ENCODE measurements around the gene CFAP47. TPM values are rescaled to one million over a fixed set of nuclear protein-coding genes. Genes with fewer than 3 reads are reported as not detected.

CFAP47 gene
- total and polyA plus RNA-seq, 2 donors (not counting 3 experiments of a cell fraction or from before 2014, with no cell fraction given), result not detected

DNA sequence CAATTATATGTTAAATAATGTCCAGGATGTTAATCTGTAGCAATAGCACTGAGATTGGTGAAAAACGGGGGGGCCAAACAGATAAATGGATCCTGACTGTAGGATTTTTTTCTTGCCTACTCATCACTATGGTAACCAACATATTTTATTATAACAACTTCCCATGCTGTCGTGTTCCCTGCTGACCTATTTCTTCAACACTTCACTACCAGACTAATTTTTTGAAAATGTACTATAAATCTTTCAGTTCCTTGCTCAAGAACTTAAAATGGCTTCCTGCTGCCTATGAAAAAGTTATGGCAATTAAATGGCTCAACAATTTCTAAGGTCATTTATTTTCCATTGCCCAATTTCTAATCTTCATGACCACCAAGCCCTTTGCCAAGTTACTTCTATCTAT is 38.9 kb upstream of the CFAP47 start:
- Histone ChIP-seq H3K27ac (ENCODE audit: insufficient read depth, low read depth, low read length) (no peak overlapping the region), H3K4me3 (replicated peaks in 1 of 3; ENCODE audit: insufficient read depth in 1 of 3, low read depth in 1 of 3, low read length in 3 of 3) (no peak overlapping the region), H3K4me2 (ENCODE audit: insufficient read depth, low read length) (no peak overlapping the region), H2AFZ (ENCODE audit: low read depth, low read length) (no peak overlapping the region), H3K27me3 (ENCODE audit: control insufficient read depth in 2 of 2, insufficient read depth in 2 of 2, low read length in 2 of 2) (no peaks in the 10 kb centered on the region), H3K9ac (replicated peaks; ENCODE audit: extremely low read depth, insufficient read depth, low read length) (no peak overlapping the region), H3K36me3 (ENCODE audit: control insufficient read depth in 2 of 2, extremely low read depth in 1 of 2, insufficient read depth in 2 of 2, low read length in 2 of 2) (no peaks in the 10 kb centered on the region), H3K9me3 (replicated peaks; ENCODE audit: control insufficient read depth, insufficient read depth, low read length) (no peaks in the 10 kb centered on the region), H3K4me1 (ENCODE audit: control insufficient read depth, extremely low read depth, insufficient read depth, low read length) (no peaks in the 10 kb centered on the region), H3K79me2 (ENCODE audit: control insufficient read depth, insufficient read depth, low read length) (no peaks in the 10 kb centered on the region), H4K20me1 (replicated peaks; ENCODE audit: control insufficient read depth, extremely low read depth, insufficient read depth, low read length) (no peaks in the 10 kb centered on the region), H3K9me1 (replicated peaks; ENCODE audit: control insufficient read depth, extremely low read depth, insufficient read depth, low read length) (no peaks in the 10 kb centered on the region)
- no peak for TF ChIP-seq MYC (IDR thresholded peaks at IDR 0.05; ENCODE audit: low read depth, low read length)
- TF ChIP-seq EZH2 (IDR thresholded peaks at IDR 0.05; ENCODE audit: borderline replicate concordance, low read depth, low read length, severe bottlenecking), result no peak
- TF ChIP-seq JUN (IDR thresholded peaks at IDR 0.05; ENCODE audit: borderline replicate concordance, insufficient read depth, insufficient read length, low read depth), result no peak
- TF ChIP-seq, protein P1, sequence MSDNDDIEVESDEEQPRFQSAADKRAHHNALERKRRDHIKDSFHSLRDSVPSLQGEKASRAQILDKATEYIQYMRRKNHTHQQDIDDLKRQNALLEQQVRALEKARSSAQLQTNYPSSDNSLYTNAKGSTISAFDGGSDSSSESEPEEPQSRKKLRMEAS (IDR thresholded peaks at IDR 0.05; ENCODE audit: insufficient read depth, insufficient read length), result no peak
- TF ChIP-seq POLR2AphosphoS5 (IDR thresholded peaks at IDR 0.05; ENCODE audit: insufficient read depth, low read depth, low read length), result no peak
- TF ChIP-seq GATA2 (IDR thresholded peaks at IDR 0.05; ENCODE audit: insufficient read depth, insufficient read length, low read depth, low read length), result no peak
- TF ChIP-seq POLR2A (IDR thresholded peaks at IDR 0.05; ENCODE audit: low read depth, low read length), result no peak
- no peak for TF ChIP-seq FOS (IDR thresholded peaks at IDR 0.05; ENCODE audit: borderline replicate concordance, insufficient read depth, low read length)
- TF ChIP-seq, protein P2, sequence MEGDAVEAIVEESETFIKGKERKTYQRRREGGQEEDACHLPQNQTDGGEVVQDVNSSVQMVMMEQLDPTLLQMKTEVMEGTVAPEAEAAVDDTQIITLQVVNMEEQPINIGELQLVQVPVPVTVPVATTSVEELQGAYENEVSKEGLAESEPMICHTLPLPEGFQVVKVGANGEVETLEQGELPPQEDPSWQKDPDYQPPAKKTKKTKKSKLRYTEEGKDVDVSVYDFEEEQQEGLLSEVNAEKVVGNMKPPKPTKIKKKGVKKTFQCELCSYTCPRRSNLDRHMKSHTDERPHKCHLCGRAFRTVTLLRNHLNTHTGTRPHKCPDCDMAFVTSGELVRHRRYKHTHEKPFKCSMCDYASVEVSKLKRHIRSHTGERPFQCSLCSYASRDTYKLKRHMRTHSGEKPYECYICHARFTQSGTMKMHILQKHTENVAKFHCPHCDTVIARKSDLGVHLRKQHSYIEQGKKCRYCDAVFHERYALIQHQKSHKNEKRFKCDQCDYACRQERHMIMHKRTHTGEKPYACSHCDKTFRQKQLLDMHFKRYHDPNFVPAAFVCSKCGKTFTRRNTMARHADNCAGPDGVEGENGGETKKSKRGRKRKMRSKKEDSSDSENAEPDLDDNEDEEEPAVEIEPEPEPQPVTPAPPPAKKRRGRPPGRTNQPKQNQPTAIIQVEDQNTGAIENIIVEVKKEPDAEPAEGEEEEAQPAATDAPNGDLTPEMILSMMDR (IDR thresholded peaks at IDR 0.05; ENCODE audit: extremely low read depth in 1 of 2, insufficient read depth in 1 of 2, low read depth in 1 of 2, low read length in 2 of 2), result no peak
- DNase-seq (ENCODE audit: low read depth, low spot score), result no peak
- ChIA-PET CTCF (no interaction called here), POLR2A (no interaction called here)
- intact Hi-C loops (cut with micrococcal nuclease) (no loop called here), dilution Hi-C loops (cut with MboI; ENCODE audit: extremely low pct_ligation_motif_present, low sequenced_read_pairs) (no loop called here)
- no peak for FAIRE-seq
- no TSS peak for BruUV-seq (replicated peaks)
